T-helper 1 cell treated with Interleukin-12 subunit alpha and Interleukin-12 subunit beta and Interleukin-4 antibody, amounts not matched to agents 30 μg/mL and 1 μg/mL, for 36 hours (primary cell): Measurements from ENCODE around the gene TUBGCP6.
A peak's percentile ranks its signal among the peaks of the same experiment; 100 is the strongest.
"Not testable (repeated sequence)": the region's sequence is repeated elsewhere in the genome, so short reads cannot be mapped to it uniquely, and the experiment has no call there.

Experiments
- H3K27ac Mint-ChIP-seq: one replicate; pipeline ENCODE4 v1.8.0; 2021; ENCODE audit warnings: mild to moderate bottlenecking, mixed read lengths
- H3K27me3 Mint-ChIP-seq: one replicate; pipeline ENCODE4 v1.8.0; 2021; ENCODE audit warnings: low read depth, mixed read lengths
- H3K36me3 Mint-ChIP-seq: one replicate; pipeline ENCODE4 v1.8.0; 2021; ENCODE audit warnings: low read depth, mixed read lengths
- H3K4me1 Mint-ChIP-seq: one replicate; pipeline ENCODE4 v1.8.0; 2021; ENCODE audit warnings: low read depth, mixed read lengths
- H3K4me3 Mint-ChIP-seq: one replicate; pipeline ENCODE4 v1.8.0; 2021; ENCODE audit warnings: mild to moderate bottlenecking, moderate library complexity, mixed read lengths
- H3K9me3 Mint-ChIP-seq: one replicate; pipeline ENCODE4 v1.8.0; 2021; ENCODE audit warnings: mixed read lengths

Gene TUBGCP6

DNA sequence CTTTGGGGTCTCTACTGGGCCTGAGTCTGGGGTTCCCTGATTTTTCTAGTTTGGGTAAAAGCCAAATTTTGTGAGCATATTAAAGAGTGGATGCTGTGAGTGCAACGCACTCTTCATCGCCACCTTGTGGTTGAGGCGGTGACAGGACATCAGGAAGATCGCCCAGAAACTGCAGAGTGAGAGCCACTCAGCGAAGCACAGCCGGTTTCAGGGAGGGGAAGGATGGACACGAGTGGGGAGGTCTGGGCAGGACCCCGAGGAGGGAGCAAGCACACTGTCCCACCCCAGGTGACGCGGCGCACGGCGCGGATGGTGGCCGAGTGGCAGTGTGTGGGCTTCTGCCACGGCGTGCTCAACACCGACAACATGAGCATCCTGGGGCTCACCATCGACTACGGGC is 34.9 kb downstream of the TUBGCP6 start:
- no peak overlapping the region for H3K4me3 Mint-ChIP-seq
- H3K9me3 Mint-ChIP-seq = no peaks in the 10 kb centered on the region
- H3K27ac Mint-ChIP-seq = peak overlapping the region; percentile 16
- peaks cover 12% of the 10 kb centered on the region for H3K4me1 Mint-ChIP-seq
- H3K36me3 Mint-ChIP-seq = peaks cover 25% of the 10 kb centered on the region
- no peaks in the 10 kb centered on the region for H3K27me3 Mint-ChIP-seq

DNA sequence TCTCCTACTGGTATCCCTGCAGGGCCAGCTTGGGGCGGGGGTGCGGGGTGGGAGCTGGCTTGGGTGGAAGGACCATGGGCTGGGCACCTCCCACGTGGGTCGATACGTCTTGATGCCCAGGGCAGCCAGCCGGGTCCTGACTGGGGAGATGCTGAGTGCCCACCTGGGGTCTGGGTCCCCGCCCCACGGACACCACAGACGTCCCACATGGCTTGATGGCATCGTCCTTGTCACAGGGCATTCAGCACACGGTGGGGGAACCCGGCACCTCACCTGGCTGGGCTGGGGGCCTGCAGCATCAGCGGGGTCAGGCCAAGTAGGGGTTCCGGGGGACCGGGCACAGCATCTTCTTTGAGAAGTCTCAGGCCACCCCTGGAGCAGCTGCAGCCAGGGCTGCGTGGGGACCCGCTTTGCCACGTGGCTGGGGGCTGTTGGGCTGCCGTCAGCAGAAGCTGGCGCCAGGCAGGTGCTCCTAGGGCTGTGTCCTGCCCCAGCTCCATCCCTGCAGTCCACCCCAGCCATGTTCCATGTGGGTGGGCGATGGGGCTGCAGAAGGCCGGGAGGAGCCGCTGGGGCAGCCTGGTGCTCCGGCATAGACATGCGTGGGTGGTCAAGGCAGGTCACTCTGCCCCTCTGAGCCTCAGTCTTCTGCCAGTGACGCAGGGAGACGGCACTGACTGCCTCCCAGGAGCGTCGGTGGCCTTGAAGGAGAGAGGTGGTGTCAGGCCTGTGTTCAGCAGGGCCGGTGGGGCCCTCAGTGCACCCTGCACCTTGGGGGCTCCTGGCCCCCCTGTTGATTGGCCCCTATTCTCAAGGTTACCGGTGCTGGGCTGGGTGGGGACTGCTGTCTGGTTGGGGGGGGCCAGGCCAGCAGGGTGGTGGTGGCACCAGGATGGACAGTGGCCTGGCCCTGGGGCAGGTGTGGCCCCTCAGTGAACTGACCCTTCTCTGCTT is 35.6 kb downstream of the TUBGCP6 start:
- H3K4me1 Mint-ChIP-seq = peaks cover 15% of the 10 kb centered on the region
- no peak overlapping the region for H3K4me3 Mint-ChIP-seq
- peak overlapping the region; percentile 16 for H3K27ac Mint-ChIP-seq
- H3K9me3 Mint-ChIP-seq = no peaks in the 10 kb centered on the region
- H3K36me3 Mint-ChIP-seq = peaks cover 24% of the 10 kb centered on the region
- no peaks in the 10 kb centered on the region for H3K27me3 Mint-ChIP-seq

DNA sequence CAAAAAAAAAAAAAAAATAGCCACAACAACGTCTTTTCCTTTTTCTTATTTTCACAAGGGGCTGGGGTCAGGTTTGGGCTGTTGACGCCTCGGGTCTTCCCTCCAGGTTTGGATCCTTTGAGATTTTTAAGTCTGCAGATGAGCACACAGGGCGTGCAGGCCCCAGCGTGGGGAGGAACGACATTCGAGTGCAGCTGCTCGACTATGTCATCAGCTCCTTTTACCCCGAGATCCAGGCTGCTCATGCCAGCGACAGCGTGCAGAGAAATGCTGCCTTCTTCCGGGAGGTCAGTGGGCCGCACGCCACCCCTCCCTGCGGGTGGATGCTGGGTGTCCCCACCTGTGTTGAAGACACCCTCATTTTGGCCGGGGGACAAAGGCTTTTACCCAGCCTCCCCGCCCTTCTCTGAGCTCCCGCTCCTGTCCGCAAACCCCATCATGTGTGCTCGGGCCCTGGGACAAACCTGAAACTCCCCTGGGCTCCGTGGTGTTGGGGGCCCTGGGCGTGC is 36.3 kb downstream of the TUBGCP6 start:
- Mint-ChIP-seq H3K9me3 (no peaks in the 10 kb centered on the region), H3K27ac (no peak overlapping the region), H3K4me1 (peaks cover 13% of the 10 kb centered on the region), H3K4me3 (no peak overlapping the region), H3K36me3 (peaks cover 23% of the 10 kb centered on the region), H3K27me3 (no peaks in the 10 kb centered on the region)

GRCh38 chr22:50207383-50208140 is 37.3 kb downstream of the TUBGCP6 start:
- H3K4me3 Mint-ChIP-seq = no peak overlapping the region
- peaks cover 14% of the 10 kb centered on the region for H3K4me1 Mint-ChIP-seq
- peaks cover 17% of the 10 kb centered on the region for H3K36me3 Mint-ChIP-seq
- H3K27ac Mint-ChIP-seq = no peak overlapping the region
- no peaks in the 10 kb centered on the region for H3K9me3 Mint-ChIP-seq
- no peaks in the 10 kb centered on the region for H3K27me3 Mint-ChIP-seq

DNA sequence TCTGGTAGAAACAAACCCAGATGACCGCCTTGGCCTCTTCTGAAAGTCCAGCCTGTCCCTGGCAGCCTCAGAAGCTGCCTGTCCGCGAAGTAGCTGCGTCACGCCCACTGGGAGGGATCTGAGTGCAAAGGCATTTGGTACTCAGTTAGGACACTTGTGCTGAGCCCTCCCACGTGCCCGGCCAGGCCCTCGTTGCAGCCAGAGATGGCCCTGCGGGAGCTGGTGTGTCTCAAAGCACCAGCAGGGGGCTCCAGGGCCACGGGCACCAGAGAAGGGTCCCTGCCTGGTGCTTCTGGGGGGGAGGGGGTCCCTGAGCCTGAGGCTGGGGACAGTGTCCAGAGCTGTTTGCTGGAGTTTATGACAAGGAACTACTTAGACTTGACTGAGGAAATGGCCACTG is 38.2 kb downstream of the TUBGCP6 start:
- Mint-ChIP-seq H3K9me3 (no peaks in the 10 kb centered on the region), H3K27ac (no peak overlapping the region), H3K36me3 (peaks cover 21% of the 10 kb centered on the region), H3K4me3 (no peak overlapping the region), H3K4me1 (peaks cover 22% of the 10 kb centered on the region), H3K27me3 (no peaks in the 10 kb centered on the region)

GRCh38 chr22:50205781-50206569 is 38.8 kb downstream of the TUBGCP6 start:
- H3K4me3 Mint-ChIP-seq = no peak overlapping the region
- H3K36me3 Mint-ChIP-seq = peaks cover 18% of the 10 kb centered on the region
- H3K9me3 Mint-ChIP-seq = no peaks in the 10 kb centered on the region
- H3K27me3 Mint-ChIP-seq = no peaks in the 10 kb centered on the region
- no peak overlapping the region for H3K27ac Mint-ChIP-seq
- peaks cover 20% of the 10 kb centered on the region for H3K4me1 Mint-ChIP-seq

- Mint-ChIP-seq H3K4me1 (peaks cover 20% of the 10 kb centered on the region), H3K36me3 (peaks cover 18% of the 10 kb centered on the region)
- H3K9me3 Mint-ChIP-seq, H3K27me3 Mint-ChIP-seq, H3K27ac Mint-ChIP-seq, H3K4me3 Mint-ChIP-seq: not testable (repeated sequence)
Measured at GRCh38 chr22:50204998-50205397, 39.8 kb downstream of the TUBGCP6 start.

DNA sequence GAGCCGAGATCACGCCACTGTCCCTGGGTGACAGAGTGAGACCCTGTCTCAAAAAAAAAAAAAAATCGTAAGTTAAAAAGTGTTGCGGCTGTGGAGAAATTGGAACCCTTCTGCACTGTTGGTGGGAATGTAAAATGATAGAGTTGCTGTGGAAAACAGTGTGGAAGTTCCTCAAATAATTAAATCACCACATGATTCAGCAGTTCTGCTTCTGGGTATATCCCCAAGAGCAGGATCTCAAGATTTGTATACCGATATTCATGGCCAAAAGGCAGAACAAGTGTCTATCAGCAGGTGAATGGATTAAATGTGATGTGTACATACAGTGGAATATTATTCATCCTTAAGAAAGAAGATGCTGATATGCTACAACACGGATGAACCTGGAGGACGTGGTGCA is 40.3 kb downstream of the TUBGCP6 start:
- Mint-ChIP-seq H3K27me3 (no peaks in the 10 kb centered on the region), H3K36me3 (peaks cover 15% of the 10 kb centered on the region), H3K4me3 (no peak overlapping the region), H3K4me1 (peaks cover 19% of the 10 kb centered on the region), H3K27ac (no peak overlapping the region), H3K9me3 (no peaks in the 10 kb centered on the region)

GRCh38 chr22:50203288-50203687 is 41.5 kb downstream of the TUBGCP6 start:
- no peak overlapping the region for H3K27ac Mint-ChIP-seq
- H3K27me3 Mint-ChIP-seq = no peaks in the 10 kb centered on the region
- peaks cover 19% of the 10 kb centered on the region for H3K4me1 Mint-ChIP-seq
- peaks cover 15% of the 10 kb centered on the region for H3K36me3 Mint-ChIP-seq
- H3K4me3 Mint-ChIP-seq = no peak overlapping the region
- H3K9me3 Mint-ChIP-seq = no peaks in the 10 kb centered on the region

DNA sequence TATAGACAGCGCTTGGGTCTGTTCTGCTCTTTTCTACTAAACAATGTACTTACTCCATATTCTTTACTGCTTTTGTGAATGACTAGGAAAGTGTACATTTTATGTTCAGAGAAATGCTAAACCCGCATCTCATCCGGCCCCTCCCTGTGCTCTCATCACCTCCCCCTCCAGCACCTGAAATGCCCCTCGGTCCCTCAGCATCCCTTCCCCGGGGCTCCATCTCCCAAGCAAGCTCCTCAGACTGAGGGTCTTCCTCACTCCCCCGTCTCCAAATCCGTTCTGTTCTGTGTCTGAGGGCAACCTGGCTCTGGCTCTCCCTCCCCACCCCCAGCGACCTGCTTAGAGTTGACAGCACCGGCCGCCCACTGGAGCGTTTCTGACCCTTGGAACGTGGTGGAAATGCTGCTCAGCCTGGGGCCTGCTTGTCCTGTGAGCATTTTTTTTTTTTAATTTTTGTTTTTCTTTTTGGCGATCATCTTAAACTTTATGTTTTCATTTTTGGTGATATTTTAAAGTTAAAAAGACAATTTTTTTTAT is 42.6 kb downstream of the TUBGCP6 start:
- no peaks in the 10 kb centered on the region for H3K27me3 Mint-ChIP-seq
- H3K36me3 Mint-ChIP-seq = peaks cover 15% of the 10 kb centered on the region
- H3K27ac Mint-ChIP-seq = peak overlapping the region; percentile 49
- H3K4me3 Mint-ChIP-seq = peak overlapping the region; percentile 84
- no peaks in the 10 kb centered on the region for H3K9me3 Mint-ChIP-seq
- peaks cover 19% of the 10 kb centered on the region for H3K4me1 Mint-ChIP-seq

DNA sequence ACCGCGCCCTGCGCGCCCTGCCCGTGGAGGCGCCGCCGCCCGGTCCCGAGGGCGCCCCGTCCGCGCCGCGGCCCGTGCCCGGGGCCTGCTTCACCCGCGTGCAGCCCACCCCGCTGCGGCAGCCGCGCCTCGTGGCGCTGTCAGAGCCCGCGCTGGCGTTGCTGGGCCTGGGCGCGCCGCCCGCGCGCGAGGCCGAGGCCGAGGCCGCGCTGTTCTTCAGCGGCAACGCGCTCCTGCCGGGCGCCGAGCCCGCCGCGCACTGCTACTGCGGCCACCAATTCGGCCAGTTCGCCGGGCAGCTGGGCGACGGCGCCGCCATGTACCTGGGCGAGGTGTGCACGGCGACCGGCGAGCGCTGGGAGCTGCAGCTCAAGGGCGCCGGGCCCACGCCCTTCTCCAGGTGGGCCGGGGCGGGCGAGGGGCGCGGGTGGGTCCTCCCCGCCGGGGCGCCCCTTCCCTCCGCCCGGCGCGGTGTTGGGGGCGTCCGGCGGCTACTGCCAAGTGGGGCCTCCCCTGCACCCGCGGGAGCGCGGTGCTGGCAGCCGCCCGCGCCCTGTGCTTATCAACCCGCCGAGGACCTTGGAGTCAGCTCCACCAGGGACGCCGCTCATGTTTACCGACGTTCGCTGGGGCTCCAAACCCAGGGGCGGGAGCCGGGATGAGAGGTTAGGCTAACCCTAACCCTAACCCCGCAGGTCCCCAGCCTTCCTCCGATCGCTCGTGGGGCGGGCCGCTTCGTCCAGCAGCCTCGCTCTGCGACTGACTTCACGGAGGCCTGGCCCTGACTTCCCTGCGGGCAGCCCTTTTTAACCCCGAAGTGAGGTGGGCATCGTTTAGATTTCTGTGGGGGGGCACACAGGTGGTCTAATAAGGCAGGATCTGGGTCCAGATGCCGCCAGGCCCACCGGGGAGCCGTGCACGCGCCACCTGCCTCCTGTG is 43.4 kb downstream of the TUBGCP6 start:
- Mint-ChIP-seq H3K27me3 (no peaks in the 10 kb centered on the region), H3K4me3 (peak overlapping the region; percentile 84), H3K4me1 (peaks cover 19% of the 10 kb centered on the region), H3K9me3 (no peaks in the 10 kb centered on the region), H3K36me3 (peaks cover 15% of the 10 kb centered on the region), H3K27ac (peak overlapping the region; percentile 49)

DNA sequence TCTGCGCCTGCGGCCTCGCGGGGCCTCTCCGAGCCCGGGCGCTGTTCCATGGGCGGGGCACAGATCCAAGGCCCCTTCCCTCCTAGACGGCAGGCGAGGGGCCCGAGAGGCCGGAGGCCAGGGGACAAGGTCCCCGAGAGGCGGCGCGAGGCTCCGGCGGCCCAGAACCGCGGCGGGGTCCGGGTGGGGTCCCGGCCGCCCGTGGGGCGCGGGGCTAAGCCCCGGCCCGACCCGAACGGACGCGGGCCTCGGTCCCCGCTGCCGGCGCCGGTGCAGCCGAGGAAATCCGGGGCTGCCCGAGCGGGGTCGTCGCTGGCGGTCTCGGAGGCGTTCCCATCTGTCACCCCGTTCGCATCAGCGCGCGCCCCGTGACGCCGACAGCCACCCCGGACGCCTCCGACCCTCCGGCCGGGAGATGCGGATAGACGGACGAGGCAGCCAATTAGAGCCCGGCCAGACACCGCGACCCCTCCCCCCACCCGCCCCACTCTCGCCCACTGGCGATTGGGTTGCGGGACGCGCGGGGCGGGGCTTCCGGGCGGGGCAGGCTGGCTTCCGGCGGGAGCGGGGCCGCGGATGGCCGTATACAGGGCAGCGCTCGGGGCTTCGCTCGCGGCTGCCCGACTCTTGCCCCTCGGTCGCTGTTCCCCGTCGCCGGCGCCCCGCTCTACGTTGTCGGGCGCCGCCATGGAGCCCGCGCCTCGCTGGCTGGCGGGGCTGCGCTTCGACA is 44.2 kb downstream of the TUBGCP6 start, which contains the start of gene SELENOO:
Gene SELENOO, plus strand, starts transcription at position 551 of the 730 bp plus-strand sequence. Its CDS starts 26 bp downstream, at position 577.
- Mint-ChIP-seq H3K36me3 (peaks cover 12% of the 10 kb centered on the region), H3K9me3 (no peaks in the 10 kb centered on the region), H3K4me3 (peak within 1 kb of the TSS; percentile 84), H3K27me3 (no peaks in the 10 kb centered on the region), H3K27ac (peak within 1 kb of the TSS; percentile 52), H3K4me1 (peaks cover 19% of the 10 kb centered on the region)
